ENCODE results near the gene ADAR. TPM values are rescaled to one million over a fixed set of nuclear protein-coding genes. Genes with fewer than 3 reads are reported as not detected.

Gene ADAR
- total and polyA plus RNA-seq, 2 donors from 2014 or later, result 40.3 to 154 TPM

- DNase-seq (no peak), FAIRE-seq (no peak)
- no peak for TF ChIP-seq CTCF (IDR thresholded peaks at IDR 0.05; ENCODE audit: borderline replicate concordance, extremely low read depth, insufficient read depth)
- H3K9ac ChIP-seq (ENCODE audit: low read length in 3 of 3), result no peak overlapping the region
- no peak overlapping the region for H3K27ac ChIP-seq (ENCODE audit: low read depth in 2 of 2, low read length in 2 of 2)
- intact Hi-C loops (cut with DNase I), result no loop called here
- peaks cover 22 to 55% (median 53%) of the 10 kb centered on the region in 3 donors for H3K36me3 ChIP-seq (ENCODE audit: control insufficient read depth in 2 of 3, insufficient read depth in 3 of 3, low read length in 3 of 3)
- H3K4me3 ChIP-seq (ENCODE audit: low read length in 3 of 3), result no peak overlapping the region
- H3K9me3 ChIP-seq (ENCODE audit: control insufficient read depth in 2 of 3, insufficient read depth in 1 of 3, low read length in 3 of 3), result no peaks in the 10 kb centered on the region
- peaks cover 0 to 4% (median 4%) of the 10 kb centered on the region in 3 donors for H3K4me1 ChIP-seq (ENCODE audit: control insufficient read depth in 2 of 3, insufficient read depth in 2 of 3, low read depth in 1 of 3, low read length in 3 of 3)
- no peaks in the 10 kb centered on the region for H3K27me3 ChIP-seq (ENCODE audit: control insufficient read depth, insufficient read depth, low read length)
Observed at GRCh38 chr1:154598871-154599635, 8.9 kb downstream of the ADAR start.

- FAIRE-seq, result no peak
- intact Hi-C loops (cut with DNase I), result no loop called here
- TF ChIP-seq CTCF (IDR thresholded peaks at IDR 0.05; ENCODE audit: borderline replicate concordance, extremely low read depth, insufficient read depth), result no peak
Observed at GRCh38 chr1:154595621-154596020, 12.4 kb downstream of the ADAR start.

GRCh38 chr1:154594811-154595210 lies 13.2 kb downstream of the ADAR start:
- H3K4me3 ChIP-seq (ENCODE audit: low read length in 3 of 3), result no peak overlapping the region
- H3K36me3 ChIP-seq (ENCODE audit: control insufficient read depth in 2 of 3, insufficient read depth in 3 of 3, low read length in 3 of 3), result peaks cover 22 to 76% (median 66%) of the 10 kb centered on the region in 3 donors
- TF ChIP-seq CTCF (IDR thresholded peaks at IDR 0.05; ENCODE audit: borderline replicate concordance, extremely low read depth, insufficient read depth), result no peak
- H3K27me3 ChIP-seq (ENCODE audit: control insufficient read depth, insufficient read depth, low read length), result no peaks in the 10 kb centered on the region
- no peak overlapping the region for H3K27ac ChIP-seq (ENCODE audit: low read depth in 2 of 2, low read length in 2 of 2)
- no peaks in the 10 kb centered on the region for H3K9me3 ChIP-seq (ENCODE audit: control insufficient read depth in 2 of 3, insufficient read depth in 1 of 3, low read length in 3 of 3)
- no peaks in the 10 kb centered on the region for H3K4me1 ChIP-seq (ENCODE audit: control insufficient read depth in 2 of 3, insufficient read depth in 2 of 3, low read depth in 1 of 3, low read length in 3 of 3)
- no peak for FAIRE-seq
- DNase-seq, result no peak
- intact Hi-C loops (cut with DNase I), result no loop called here
- H3K9ac ChIP-seq (ENCODE audit: low read length in 3 of 3), result no peak overlapping the region

More at GRCh38 chr1:154595621-154596020, 12.4 kb downstream of the ADAR start:
- no peaks in the 10 kb centered on the region for H3K9me3 ChIP-seq (ENCODE audit: control insufficient read depth in 2 of 3, insufficient read depth in 1 of 3, low read length in 3 of 3)
- H3K9ac ChIP-seq (ENCODE audit: low read length in 3 of 3), result no peak overlapping the region
- DNase-seq, result no peak
- no peaks in the 10 kb centered on the region for H3K4me1 ChIP-seq (ENCODE audit: control insufficient read depth in 2 of 3, insufficient read depth in 2 of 3, low read depth in 1 of 3, low read length in 3 of 3)
- H3K4me3 ChIP-seq (ENCODE audit: low read length in 3 of 3), result no peak overlapping the region
- peaks cover 20 to 68% (median 62%) of the 10 kb centered on the region in 3 donors for H3K36me3 ChIP-seq (ENCODE audit: control insufficient read depth in 2 of 3, insufficient read depth in 3 of 3, low read length in 3 of 3)
- H3K27ac ChIP-seq (ENCODE audit: low read depth in 2 of 2, low read length in 2 of 2), result no peak overlapping the region
- H3K27me3 ChIP-seq (ENCODE audit: control insufficient read depth, insufficient read depth, low read length), result no peaks in the 10 kb centered on the region
